ENCODE data around the gene TEX44. TPM values are rescaled to one million over a fixed set of nuclear protein-coding genes. Genes with fewer than 3 reads are reported as not detected.

TEX44 gene
- total RNA-seq, 2 experiments from 2014 or later, result not detected

DNA sequence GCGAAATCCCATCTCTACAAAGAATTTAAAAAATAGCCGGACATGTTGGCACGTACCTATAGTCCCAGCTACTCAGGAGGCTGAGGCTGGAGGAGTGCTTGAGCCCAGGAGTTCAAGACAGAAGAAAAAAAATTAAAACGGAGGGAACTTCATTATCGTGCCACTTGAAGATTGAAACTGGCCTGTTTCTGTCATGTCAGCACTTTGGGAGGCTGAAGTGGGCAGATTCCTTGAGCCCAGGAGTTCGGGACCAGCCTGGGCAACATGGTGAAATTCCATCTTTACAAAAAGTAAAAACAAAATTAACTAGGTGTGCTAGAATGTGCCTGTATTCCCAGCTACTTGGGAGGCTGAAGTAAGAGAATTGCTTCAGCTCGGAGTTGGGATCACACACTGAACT is 3.0 kb upstream of the TEX44 start:
- H3K4me1 Mint-ChIP-seq, result no peaks in the 10 kb centered on the region
- H3K27me3 Mint-ChIP-seq, result no peaks in the 10 kb centered on the region
- no peak overlapping the region for H3K27ac Mint-ChIP-seq
- H3K36me3 Mint-ChIP-seq, result no peaks in the 10 kb centered on the region
- H3K9me3 Mint-ChIP-seq, result no peaks in the 10 kb centered on the region
- no peak overlapping the region for H3K4me3 Mint-ChIP-seq
- no peak for DNase-seq

GRCh38 chr2:231590614-231591013 is 2.0 kb upstream of the TEX44 start:
- Mint-ChIP-seq H3K4me3 (no peak overlapping the region), H3K36me3 (no peaks in the 10 kb centered on the region), H3K4me1 (no peaks in the 10 kb centered on the region), H3K27me3 (no peaks in the 10 kb centered on the region), H3K27ac (no peak overlapping the region), H3K9me3 (no peaks in the 10 kb centered on the region)
- DNase-seq, result no peak

- H3K36me3 Mint-ChIP-seq, result no peaks in the 10 kb centered on the region
- no peak overlapping the region for H3K27ac Mint-ChIP-seq
- no peak overlapping the region for H3K4me3 Mint-ChIP-seq
- DNase-seq, result no peak
- no peaks in the 10 kb centered on the region for H3K9me3 Mint-ChIP-seq
- H3K27me3 Mint-ChIP-seq, result no peaks in the 10 kb centered on the region
- H3K4me1 Mint-ChIP-seq, result no peaks in the 10 kb centered on the region
Measured at GRCh38 chr2:231593666-231594065, 1.0 kb downstream of the TEX44 start.

DNA sequence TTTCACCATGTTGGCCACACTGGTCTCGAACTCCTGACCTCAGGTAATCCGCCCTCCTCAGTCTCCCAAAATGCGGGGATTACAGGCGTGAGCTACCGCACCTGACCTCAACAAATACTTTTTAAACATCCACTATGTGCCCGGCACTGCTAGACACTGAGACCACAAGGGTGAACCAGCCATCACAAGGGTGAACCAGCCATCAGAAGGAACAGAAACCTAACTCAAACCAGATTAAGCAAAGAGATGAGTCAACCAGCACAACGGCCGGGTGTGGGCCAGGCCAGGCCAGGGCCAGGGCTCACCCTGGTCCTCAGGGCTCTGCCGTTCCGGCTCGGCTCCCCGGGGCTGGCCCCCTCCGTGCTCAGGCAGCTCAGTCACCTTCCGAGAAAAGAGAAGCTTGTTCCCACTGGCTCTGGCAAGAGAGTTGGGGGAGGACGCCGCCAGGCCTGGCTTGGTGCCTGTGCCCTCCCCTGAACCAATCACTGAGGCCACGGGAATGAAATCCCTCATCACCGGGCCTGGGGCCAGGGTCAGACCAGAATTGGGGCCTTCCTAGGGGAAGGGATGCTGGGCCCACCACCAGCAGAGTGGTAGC is 4.4 kb downstream of the TEX44 start:
- H3K9me3 Mint-ChIP-seq, result no peaks in the 10 kb centered on the region
- H3K27ac Mint-ChIP-seq, result no peak overlapping the region
- H3K27me3 Mint-ChIP-seq, result no peaks in the 10 kb centered on the region
- H3K36me3 Mint-ChIP-seq, result no peaks in the 10 kb centered on the region
- no peak for DNase-seq
- no peak overlapping the region for H3K4me3 Mint-ChIP-seq
- peaks cover 4% of the 10 kb centered on the region for H3K4me1 Mint-ChIP-seq

GRCh38 chr2:231597627-231598026 is 5.0 kb downstream of the TEX44 start:
- no peaks in the 10 kb centered on the region for H3K27me3 Mint-ChIP-seq
- no peak overlapping the region for H3K4me3 Mint-ChIP-seq
- H3K27ac Mint-ChIP-seq, result no peak overlapping the region
- no peak for DNase-seq
- H3K36me3 Mint-ChIP-seq, result no peaks in the 10 kb centered on the region
- H3K9me3 Mint-ChIP-seq, result no peaks in the 10 kb centered on the region
- H3K4me1 Mint-ChIP-seq, result peaks cover 4% of the 10 kb centered on the region

DNA sequence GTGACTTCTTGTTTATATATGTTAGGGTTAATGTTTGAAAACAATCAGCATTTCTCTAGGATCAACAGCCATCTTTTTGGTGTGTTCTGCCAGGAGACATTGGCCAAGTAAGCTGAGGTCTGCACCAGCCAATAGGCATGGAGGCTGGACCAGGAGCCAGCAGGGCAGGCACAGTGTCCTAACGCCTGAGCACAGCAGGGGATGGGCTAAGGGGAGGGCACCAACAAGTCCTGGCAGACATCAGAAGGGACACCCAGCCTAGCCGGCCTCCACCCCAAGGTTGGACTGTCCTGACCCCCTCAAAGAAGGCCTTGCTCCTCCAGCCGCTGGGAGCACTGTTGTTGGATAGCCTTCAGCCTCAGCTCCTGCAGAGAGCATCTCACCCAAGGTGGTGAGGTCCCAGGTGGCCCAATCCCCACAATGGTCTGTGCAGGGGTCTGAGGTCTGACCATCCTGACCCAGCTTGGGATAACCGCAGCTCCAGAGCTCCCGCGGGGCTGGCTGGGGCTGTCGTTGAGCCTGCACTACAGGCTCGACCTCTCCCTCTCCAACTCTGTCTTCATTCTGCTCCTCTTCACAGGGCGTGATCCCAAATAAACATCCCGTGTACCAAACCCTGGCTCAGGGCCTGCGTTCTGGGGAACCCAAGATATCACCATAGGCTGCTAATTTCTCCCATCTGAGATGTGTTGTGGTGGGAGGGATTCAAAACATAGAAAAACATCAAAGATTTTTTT is 8.1 kb downstream of the TEX44 start:
- no peaks in the 10 kb centered on the region for H3K36me3 Mint-ChIP-seq
- H3K4me3 Mint-ChIP-seq, result no peak overlapping the region
- no peak overlapping the region for H3K27ac Mint-ChIP-seq
- H3K4me1 Mint-ChIP-seq, result peaks cover 9% of the 10 kb centered on the region
- DNase-seq, result no peak
- no peaks in the 10 kb centered on the region for H3K9me3 Mint-ChIP-seq
- peaks cover 7% of the 10 kb centered on the region for H3K27me3 Mint-ChIP-seq

DNA sequence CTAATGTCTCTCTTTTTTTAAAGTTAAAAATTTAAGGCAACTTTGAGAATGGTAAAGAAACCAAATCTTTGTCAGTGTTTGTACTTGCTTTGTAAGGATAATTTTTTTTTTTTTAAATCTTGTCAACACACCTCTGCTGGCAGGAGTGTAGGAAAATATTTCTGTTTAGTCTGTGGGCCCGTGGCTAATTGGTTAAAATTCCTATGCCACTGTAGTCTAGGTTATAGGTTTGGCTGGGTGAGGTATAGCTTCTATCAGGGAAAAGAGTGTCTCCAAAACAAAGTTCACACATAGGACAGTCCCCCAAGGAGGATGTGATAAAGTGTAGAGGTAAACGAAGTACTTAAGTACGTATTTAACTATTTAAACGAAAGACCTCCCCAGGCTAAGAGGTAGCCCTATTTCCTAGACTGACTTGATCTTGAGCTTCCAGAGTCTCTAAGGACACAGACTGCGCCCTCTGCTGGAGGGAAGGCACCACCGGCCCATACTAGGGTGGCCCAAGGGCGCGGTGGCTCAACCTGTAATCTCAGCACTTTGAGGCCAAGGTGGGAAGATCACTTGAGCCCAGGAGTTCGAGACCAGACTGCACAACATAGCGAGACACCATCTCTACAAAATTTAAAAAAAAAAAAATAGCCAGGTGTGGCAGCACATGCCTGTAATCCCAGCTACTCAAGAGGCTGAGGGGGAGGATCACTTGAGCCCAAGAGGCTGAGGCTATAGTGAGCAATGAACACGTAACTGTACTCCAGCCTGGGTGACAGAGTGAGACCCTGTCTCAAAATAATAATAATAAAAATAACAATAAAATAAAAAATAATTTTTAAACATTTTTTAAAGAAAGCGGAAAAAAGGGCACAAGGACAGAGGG is 8.9 kb downstream of the TEX44 start:
- peak; percentile 73 for DNase-seq
- Mint-ChIP-seq H3K4me3 (no peak overlapping the region), H3K27me3 (peaks cover 7% of the 10 kb centered on the region), H3K4me1 (peaks cover 9% of the 10 kb centered on the region), H3K9me3 (no peaks in the 10 kb centered on the region), H3K27ac (no peak overlapping the region), H3K36me3 (no peaks in the 10 kb centered on the region)

- Mint-ChIP-seq H3K4me1 (peaks cover 9% of the 10 kb centered on the region), H3K27ac (no peak overlapping the region), H3K4me3 (no peak overlapping the region), H3K36me3 (no peaks in the 10 kb centered on the region), H3K27me3 (peaks cover 7% of the 10 kb centered on the region), H3K9me3 (no peaks in the 10 kb centered on the region)
- DNase-seq, result no peak
Measured at GRCh38 chr2:231602859-231603467, 10.3 kb downstream of the TEX44 start.

DNA sequence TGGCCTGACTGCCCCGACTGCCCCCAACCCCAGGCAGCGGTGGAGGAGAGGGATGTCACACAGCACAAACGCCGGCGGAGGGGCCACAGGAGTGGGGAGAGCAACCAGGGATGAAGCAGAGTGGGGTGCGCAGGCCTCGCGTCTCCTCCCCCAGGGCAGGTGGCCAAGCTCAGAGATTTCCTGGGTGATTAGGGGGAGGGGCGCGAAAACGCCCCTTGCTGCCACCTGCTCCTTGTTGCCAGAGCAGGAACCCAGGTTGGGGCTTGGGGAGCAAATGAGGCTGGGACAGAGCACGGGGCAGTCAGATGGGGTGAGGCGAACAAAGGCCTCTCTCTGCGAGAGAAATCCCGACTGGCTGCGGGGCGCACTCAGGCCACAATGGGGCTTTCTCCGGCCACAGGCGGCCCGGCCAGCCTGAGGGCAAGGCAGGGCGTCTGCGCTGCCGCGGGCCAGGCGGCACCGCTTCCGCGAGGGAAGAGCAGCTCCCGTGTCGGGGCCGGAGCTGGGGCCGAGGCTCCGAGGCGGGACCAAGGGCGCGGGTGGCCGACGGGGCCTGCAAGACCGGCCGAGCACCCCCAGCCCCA is 11.5 kb downstream of the TEX44 start:
- peaks cover 7% of the 10 kb centered on the region for H3K27me3 Mint-ChIP-seq
- H3K4me1 Mint-ChIP-seq, result peaks cover 9% of the 10 kb centered on the region
- H3K4me3 Mint-ChIP-seq, result peak overlapping the region; percentile 32
- no peaks in the 10 kb centered on the region for H3K9me3 Mint-ChIP-seq
- H3K36me3 Mint-ChIP-seq, result no peaks in the 10 kb centered on the region
- H3K27ac Mint-ChIP-seq, result no peak overlapping the region
- DNase-seq, result no peak

- peaks cover 9% of the 10 kb centered on the region for H3K4me1 Mint-ChIP-seq
- H3K9me3 Mint-ChIP-seq, result no peaks in the 10 kb centered on the region
- no peaks in the 10 kb centered on the region for H3K36me3 Mint-ChIP-seq
- H3K27me3 Mint-ChIP-seq, result peaks cover 7% of the 10 kb centered on the region
- DNase-seq, result peak; percentile 95
- peak overlapping the region; percentile 47 for H3K4me3 Mint-ChIP-seq
- peak overlapping the region; percentile 45 for H3K27ac Mint-ChIP-seq
Measured at GRCh38 chr2:231604685-231605606, 12.3 kb downstream of the TEX44 start.

GRCh38 chr2:231605607-231606091 is 13.0 kb downstream of the TEX44 start:
- H3K4me1 Mint-ChIP-seq, result peaks cover 9% of the 10 kb centered on the region
- peaks cover 7% of the 10 kb centered on the region for H3K27me3 Mint-ChIP-seq
- H3K36me3 Mint-ChIP-seq, result no peaks in the 10 kb centered on the region
- H3K4me3 Mint-ChIP-seq, result peak overlapping the region; percentile 47
- DNase-seq, result no peak
- no peaks in the 10 kb centered on the region for H3K9me3 Mint-ChIP-seq
- no peak overlapping the region for H3K27ac Mint-ChIP-seq

DNA sequence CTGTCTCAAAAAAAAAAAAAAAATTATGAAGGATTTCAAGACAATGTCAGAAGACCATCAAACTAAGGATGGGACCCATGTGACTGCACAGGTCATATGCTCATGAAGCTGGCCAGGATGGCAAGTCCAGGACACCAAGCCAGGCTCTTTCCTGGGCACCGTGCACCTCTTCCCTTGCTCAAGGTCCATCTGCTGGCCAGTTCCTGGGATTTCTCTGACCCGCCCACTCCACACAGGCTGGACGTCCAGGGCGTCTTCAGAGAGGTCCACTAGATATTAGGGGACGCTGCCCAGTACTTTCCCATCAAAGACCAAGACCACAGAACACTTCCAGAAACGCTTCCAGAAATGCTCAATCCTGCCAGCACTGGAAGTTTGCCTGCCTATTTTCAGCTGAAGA is 14.3 kb downstream of the TEX44 start:
- no peaks in the 10 kb centered on the region for H3K9me3 Mint-ChIP-seq

DNA sequence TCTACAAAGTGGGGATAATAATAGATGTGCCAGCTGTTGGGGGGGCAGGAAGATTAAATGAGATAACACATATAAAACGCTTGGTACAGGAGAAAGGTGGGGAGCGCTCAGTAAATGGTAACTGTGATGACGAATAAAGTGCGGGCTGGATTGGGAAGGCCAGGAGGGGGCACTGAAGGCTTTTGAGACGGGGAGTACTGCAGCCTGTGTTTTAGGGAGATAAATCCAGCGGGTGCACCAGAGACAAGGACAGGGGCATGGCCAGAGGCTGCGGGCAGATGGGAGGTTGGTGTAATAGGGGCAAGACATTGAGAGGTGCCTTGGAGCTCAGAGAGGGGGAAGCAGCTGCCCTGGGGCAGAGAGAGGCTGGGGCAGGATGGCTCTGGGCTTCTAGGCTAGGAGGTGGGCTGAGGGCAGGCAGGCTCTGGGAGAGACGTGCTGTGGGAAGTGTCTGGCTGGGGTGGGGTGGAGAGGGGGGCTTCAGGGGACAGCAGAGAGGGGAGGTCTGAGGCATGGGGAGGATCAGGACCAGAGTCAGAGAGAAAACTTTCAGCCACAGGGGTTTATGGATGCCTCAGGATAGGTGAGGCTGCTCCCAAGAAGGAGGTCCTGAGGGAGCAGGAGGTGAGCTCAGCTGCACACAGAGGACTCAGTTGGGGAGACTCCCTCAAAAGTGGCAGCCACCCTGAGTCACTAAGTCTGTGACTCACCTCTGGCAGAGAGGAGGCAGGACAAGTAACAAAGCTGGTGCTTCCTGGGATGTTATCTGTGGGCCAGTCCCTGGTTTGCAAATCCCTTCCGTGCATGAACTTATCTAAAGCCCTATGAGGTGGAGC is 18.8 kb downstream of the TEX44 start:
- H3K4me3 Mint-ChIP-seq, result peak overlapping the region; percentile 86
- H3K27me3 Mint-ChIP-seq, result no peaks in the 10 kb centered on the region
- H3K27ac Mint-ChIP-seq, result peak overlapping the region; percentile 98
- peak; percentile 69 for DNase-seq
- H3K36me3 Mint-ChIP-seq, result no peaks in the 10 kb centered on the region
- H3K4me1 Mint-ChIP-seq, result peaks cover 32% of the 10 kb centered on the region
- no peaks in the 10 kb centered on the region for H3K9me3 Mint-ChIP-seq

More for the DNA sequence above, 14.3 kb downstream of the TEX44 start:
- H3K4me1 Mint-ChIP-seq, result peaks cover 15% of the 10 kb centered on the region
- H3K4me3 Mint-ChIP-seq, result no peak overlapping the region
- H3K27me3 Mint-ChIP-seq, result peaks cover 7% of the 10 kb centered on the region
- no peak overlapping the region for H3K27ac Mint-ChIP-seq
- H3K36me3 Mint-ChIP-seq, result no peaks in the 10 kb centered on the region
- DNase-seq, result no peak

Data from activated naive CD8-positive, alpha-beta T cell treated with anti-CD3 and anti-CD28 coated beads for 36 hours (primary cell).